ENCODE measurements around the gene FOXG1. TPM values are rescaled to one million over a fixed set of nuclear protein-coding genes. Genes with fewer than 3 reads are reported as not detected.

Gene FOXG1
- total and polyA plus RNA-seq, 2 donors (not counting 1 experiment from before 2014, with no cell fraction given): not detected

DNA sequence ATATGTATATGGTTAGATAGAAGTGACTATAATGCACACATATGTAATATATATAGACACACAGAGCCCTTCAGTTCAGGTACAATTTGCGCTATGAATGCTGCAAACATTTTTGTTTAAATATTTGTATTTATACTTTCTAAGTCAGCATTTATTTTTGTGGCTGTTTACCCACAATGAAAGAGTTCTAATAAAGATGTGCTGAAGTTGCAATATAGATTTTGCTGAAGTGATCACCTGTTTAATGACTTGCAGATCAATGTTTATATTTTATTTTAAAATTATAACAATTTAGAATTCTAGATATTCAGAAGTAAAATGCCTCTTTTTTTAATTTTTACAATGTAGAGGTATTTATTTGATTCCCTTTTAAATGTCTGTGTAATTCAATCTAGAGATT is 3.5 kb downstream of the FOXG1 start:
- DNase-seq (no peak), ATAC-seq (ENCODE audit: low read depth) (no peak)
- Histone ChIP-seq H3K4me3 (ENCODE audit: control extremely low read depth in 1 of 5, extremely low read depth in 1 of 5, insufficient read depth in 1 of 5, low read depth in 2 of 5, low read length in 4 of 5) (no peak overlapping the region), H3K27me3 (replicated peaks in 1 of 4; ENCODE audit: control extremely low read depth in 1 of 4, control insufficient read depth in 3 of 4, insufficient read depth in 4 of 4, low read length in 3 of 4) (peaks cover 0 to 48% (median 36%) of the 10 kb centered on the region in 4 experiments), H3K9ac (ENCODE audit: low read length) (no peak overlapping the region), H3K9me3 (ENCODE audit: control extremely low read depth in 1 of 3, control insufficient read depth in 2 of 3, insufficient read depth in 1 of 3, low read length in 2 of 3) (peaks cover 0 to 31% (median 0%) of the 10 kb centered on the region in 3 donors), H3K27ac (ENCODE audit: low read length in 2 of 2) (no peak overlapping the region), H4K20me1 (ENCODE audit: control insufficient read depth, insufficient read depth, low read length, poor library complexity, severe bottlenecking) (no peaks in the 10 kb centered on the region), H3K79me2 (ENCODE audit: control insufficient read depth, insufficient read depth, low read length) (no peaks in the 10 kb centered on the region), H2AFZ (ENCODE audit: insufficient read depth, low read depth, low read length, poor library complexity, severe bottlenecking) (no peak overlapping the region), H3K4me2 (replicated peaks; ENCODE audit: low read depth, low read length, poor library complexity, severe bottlenecking) (no peak overlapping the region), H3K36me3 (replicated peaks in 1 of 2; ENCODE audit: control extremely low read depth in 1 of 2, control insufficient read depth in 1 of 2, extremely low read depth in 1 of 2, insufficient read depth in 2 of 2, low read length in 1 of 2) (no peaks in the 10 kb centered on the region), H3K4me1 (ENCODE audit: control insufficient read depth in 2 of 2, insufficient read depth in 2 of 2, low read length in 2 of 2) (peaks cover 0 to 25% of the 10 kb centered on the region in 2 donors)
- Mint-ChIP-seq H3K27me3 (peaks cover 64% of the 10 kb centered on the region), H3K27ac (no peak overlapping the region), H3K4me3 (no peak overlapping the region), H3K4me1 (peaks cover 19% of the 10 kb centered on the region), H3K9me3 (ENCODE audit: insufficient read depth) (no peaks in the 10 kb centered on the region)
- WGBS (ENCODE audit: insufficient coverage): no CpG with 5 or more reads among the region's 1 CpG
- TF ChIP-seq, protein P1, sequence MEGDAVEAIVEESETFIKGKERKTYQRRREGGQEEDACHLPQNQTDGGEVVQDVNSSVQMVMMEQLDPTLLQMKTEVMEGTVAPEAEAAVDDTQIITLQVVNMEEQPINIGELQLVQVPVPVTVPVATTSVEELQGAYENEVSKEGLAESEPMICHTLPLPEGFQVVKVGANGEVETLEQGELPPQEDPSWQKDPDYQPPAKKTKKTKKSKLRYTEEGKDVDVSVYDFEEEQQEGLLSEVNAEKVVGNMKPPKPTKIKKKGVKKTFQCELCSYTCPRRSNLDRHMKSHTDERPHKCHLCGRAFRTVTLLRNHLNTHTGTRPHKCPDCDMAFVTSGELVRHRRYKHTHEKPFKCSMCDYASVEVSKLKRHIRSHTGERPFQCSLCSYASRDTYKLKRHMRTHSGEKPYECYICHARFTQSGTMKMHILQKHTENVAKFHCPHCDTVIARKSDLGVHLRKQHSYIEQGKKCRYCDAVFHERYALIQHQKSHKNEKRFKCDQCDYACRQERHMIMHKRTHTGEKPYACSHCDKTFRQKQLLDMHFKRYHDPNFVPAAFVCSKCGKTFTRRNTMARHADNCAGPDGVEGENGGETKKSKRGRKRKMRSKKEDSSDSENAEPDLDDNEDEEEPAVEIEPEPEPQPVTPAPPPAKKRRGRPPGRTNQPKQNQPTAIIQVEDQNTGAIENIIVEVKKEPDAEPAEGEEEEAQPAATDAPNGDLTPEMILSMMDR (IDR thresholded peaks at IDR 0.05): no peak
- no peak for TF ChIP-seq EZH2 (IDR thresholded peaks at IDR 0.05; ENCODE audit: borderline replicate concordance, insufficient read depth, low read depth, low read length, poor library complexity, severe bottlenecking)
- intact Hi-C loops (cut with micrococcal nuclease): no loop called here
- ChIA-PET POLR2A (no interaction called here), CTCF (no interaction called here)

DNA sequence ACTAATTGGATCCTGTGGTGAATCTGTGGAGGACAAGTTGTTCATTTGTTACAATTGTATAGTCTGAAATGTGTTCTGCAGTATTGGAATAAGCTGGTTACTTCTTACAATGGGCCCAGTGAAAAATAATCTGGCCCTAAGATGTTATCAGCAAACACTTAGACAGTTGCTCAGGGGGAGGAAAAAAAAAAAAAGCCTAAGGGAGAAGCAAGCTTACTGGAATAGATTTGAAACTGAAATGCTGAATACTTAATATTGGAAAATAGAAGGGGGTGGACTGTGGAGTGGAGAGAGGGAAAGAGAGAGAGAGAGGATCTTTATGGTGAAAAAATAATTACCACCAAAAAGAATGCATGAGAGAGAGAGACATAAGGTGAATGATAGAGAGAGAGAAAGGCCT is 4.0 kb downstream of the FOXG1 start:
- Histone ChIP-seq H3K27ac (ENCODE audit: low read length in 2 of 2) (no peak overlapping the region), H3K27me3 (replicated peaks in 1 of 4; ENCODE audit: control extremely low read depth in 1 of 4, control insufficient read depth in 3 of 4, insufficient read depth in 4 of 4, low read length in 3 of 4) (peaks cover 0 to 47% (median 37%) of the 10 kb centered on the region in 4 experiments), H4K20me1 (ENCODE audit: control insufficient read depth, insufficient read depth, low read length, poor library complexity, severe bottlenecking) (no peaks in the 10 kb centered on the region), H3K36me3 (replicated peaks in 1 of 2; ENCODE audit: control extremely low read depth in 1 of 2, control insufficient read depth in 1 of 2, extremely low read depth in 1 of 2, insufficient read depth in 2 of 2, low read length in 1 of 2) (no peaks in the 10 kb centered on the region), H3K4me3 (ENCODE audit: control extremely low read depth in 1 of 5, extremely low read depth in 1 of 5, insufficient read depth in 1 of 5, low read depth in 2 of 5, low read length in 4 of 5) (no peak overlapping the region), H3K9ac (ENCODE audit: low read length) (no peak overlapping the region), H3K9me3 (ENCODE audit: control extremely low read depth in 1 of 3, control insufficient read depth in 2 of 3, insufficient read depth in 1 of 3, low read length in 2 of 3) (peaks cover 0 to 25% (median 0%) of the 10 kb centered on the region in 3 donors), H3K4me2 (replicated peaks; ENCODE audit: low read depth, low read length, poor library complexity, severe bottlenecking) (no peak overlapping the region), H3K79me2 (ENCODE audit: control insufficient read depth, insufficient read depth, low read length) (no peaks in the 10 kb centered on the region), H2AFZ (ENCODE audit: insufficient read depth, low read depth, low read length, poor library complexity, severe bottlenecking) (no peak overlapping the region), H3K4me1 (ENCODE audit: control insufficient read depth in 2 of 2, insufficient read depth in 2 of 2, low read length in 2 of 2) (peaks cover 0 to 19% of the 10 kb centered on the region in 2 donors)
- Mint-ChIP-seq H3K4me1 (peaks cover 15% of the 10 kb centered on the region), H3K9me3 (ENCODE audit: insufficient read depth) (no peaks in the 10 kb centered on the region), H3K27ac (no peak overlapping the region), H3K27me3 (peaks cover 65% of the 10 kb centered on the region), H3K4me3 (no peak overlapping the region)
- ATAC-seq (ENCODE audit: low read depth): no peak
- POLR2A ChIA-PET: no interaction called here
- TF ChIP-seq, protein P1 (IDR thresholded peaks at IDR 0.05): no peak
- TF ChIP-seq EZH2 (IDR thresholded peaks at IDR 0.05; ENCODE audit: borderline replicate concordance, insufficient read depth, low read depth, low read length, poor library complexity, severe bottlenecking): no peak
- no peak for DNase-seq
- intact Hi-C loops (cut with micrococcal nuclease): no loop called here
- CTCF ChIA-PET: no interaction called here
